PC-3 (cell line): ENCODE data around the gene URM1. TPM values are rescaled to one million over a fixed set of nuclear protein-coding genes. Genes with fewer than 3 reads are reported as not detected.

Experiments
- ATAC-seq: fragments of 200-7000 bp; cut with Tn5 transposase; 2 replicates; pipeline ENCODE4 v1.9.1; 2020; ENCODE audit warnings: mild to moderate bottlenecking, moderate library complexity
- BruUV-seq: library from RNA; stranded (reverse); fragments of 400-500 nt; replicated peaks from 2 replicates; lab custom pipeline; 2021; lab: Mats Ljungman, UMichigan
- CTCF ChIA-PET: fragments of 300-600 bp; sonication (Branson Sonifier 250); formaldehyde crosslinking; loops from one replicate; lab custom pipeline; 2022; ENCODE audit warnings: antibody characterized with exemption; lab: Charles Lee
- POLR2A ChIA-PET: fragments of 300-600 bp; sonication (Branson Sonifier 250); formaldehyde crosslinking; loops from one replicate; lab custom pipeline; 2022; ENCODE audit warnings: antibody characterized with exemption; ENCODE audit not compliant: unreplicated experiment; lab: Charles Lee
- DNase-seq: peaks from one replicate; pipeline ENCODE4 v3.0.0-alpha.2; 2015
- H2AFZ ChIP-seq: fragments of 300-600 bp; sonication (generic); 2 replicates; pipeline ENCODE4 v1.6.0; 2016; ENCODE audit warnings: antibody characterized with exemption, low read length
- H3F3A ChIP-seq: fragments of 300-600 bp; sonication (generic); one replicate; pipeline ENCODE4 v1.6.0; 2017; ENCODE audit warnings: antibody characterized with exemption, low read length, control low read depth, mild to moderate bottlenecking; ENCODE audit not compliant: unreplicated experiment
- H3K27ac ChIP-seq: fragments of 300-600 bp; sonication (generic); 2 replicates; pipeline ENCODE4 v1.5.1; 2016; ENCODE audit warnings: mild to moderate bottlenecking, low read length
- H3K27me3 ChIP-seq: fragments of 300-600 bp; sonication (generic); 2 replicates; pipeline ENCODE4 v1.6.1; 2016; ENCODE audit warnings: low read length, mixed read lengths
- H3K36me3 ChIP-seq: fragments of 300-600 bp; sonication (generic); 2 replicates; pipeline ENCODE4 v1.6.1; 2016; ENCODE audit warnings: low read depth, mixed run types, low read length, mixed read lengths
- H3K4me1 ChIP-seq: fragments of 300-600 bp; sonication (generic); 2 replicates; pipeline ENCODE4 v1.5.1; 2016; ENCODE audit warnings: low read length; ENCODE audit not compliant: insufficient read depth
- H3K4me2 ChIP-seq: fragments of 300-600 bp; sonication (generic); 2 replicates; pipeline ENCODE4 v1.6.0; 2016; ENCODE audit warnings: low read length
- H3K4me3 ChIP-seq: fragments of 300-600 bp; sonication (generic); 2 replicates; pipeline ENCODE4 v1.5.1; 2016; ENCODE audit warnings: mild to moderate bottlenecking, low read length, mixed read lengths
- H3K79me2 ChIP-seq: fragments of 300-600 bp; sonication (generic); 2 replicates; pipeline ENCODE4 v1.6.1; 2017; ENCODE audit warnings: low read length, mixed read lengths
- H3K9ac ChIP-seq: fragments of 300-600 bp; sonication (generic); 2 replicates; pipeline ENCODE4 v1.6.0; 2016; ENCODE audit warnings: mild to moderate bottlenecking, low read length
- H3K9me2 ChIP-seq: fragments of 300-600 bp; sonication (generic); replicated peaks from 2 replicates; pipeline ENCODE4 v1.6.1; 2016; ENCODE audit warnings: mixed run types, low read length, mixed read lengths
- H3K9me3 ChIP-seq: fragments of 300-600 bp; sonication (generic); 2 replicates; pipeline ENCODE4 v1.6.1; 2016; ENCODE audit warnings: low read length, mixed read lengths
- H4K20me1 ChIP-seq: fragments of 300-600 bp; sonication (generic); 2 replicates; pipeline ENCODE4 v1.6.1; 2016; ENCODE audit warnings: low read length, mixed read lengths
- CTCF ChIP-seq: fragments of 300-600 bp; sonication (generic); conservative IDR thresholded peaks from 2 replicates; pipeline ENCODE4 v1.5.1; 2017; ENCODE audit warnings: antibody characterized with exemption, low read depth, mild to moderate bottlenecking, low read length
- EZH2 ChIP-seq: fragments of 300-600 bp; sonication (generic); IDR thresholded peaks from one replicate; pipeline ENCODE4 v1.6.1; 2017; ENCODE audit warnings: antibody characterized with exemption, mild to moderate bottlenecking, low read length; ENCODE audit not compliant: unreplicated experiment
- EZH2phosphoT487 ChIP-seq: fragments of 300-600 bp; sonication (generic); IDR thresholded peaks from 2 replicates; pipeline ENCODE4 v1.6.1; 2018; ENCODE audit warnings: mild to moderate bottlenecking, antibody characterized with exemption, low read length, borderline replicate concordance
- intact Hi-C: fragments of 100-400 bp; cut with micrococcal nuclease; formaldehyde crosslinking; loops from 2 replicates; pipeline ENCODE4 v1.9.0; 2023
- total RNA-seq: library from RNA; depleted of rRNA; stranded (reverse); fragments of >200 nt; gene quantifications from 2 replicates; pipeline ENCODE4 v1.2.3, GENCODE V29; 2014

The URM1 gene
- total RNA-seq, 1 experiment from 2014 or later = 29.1 TPM

DNA sequence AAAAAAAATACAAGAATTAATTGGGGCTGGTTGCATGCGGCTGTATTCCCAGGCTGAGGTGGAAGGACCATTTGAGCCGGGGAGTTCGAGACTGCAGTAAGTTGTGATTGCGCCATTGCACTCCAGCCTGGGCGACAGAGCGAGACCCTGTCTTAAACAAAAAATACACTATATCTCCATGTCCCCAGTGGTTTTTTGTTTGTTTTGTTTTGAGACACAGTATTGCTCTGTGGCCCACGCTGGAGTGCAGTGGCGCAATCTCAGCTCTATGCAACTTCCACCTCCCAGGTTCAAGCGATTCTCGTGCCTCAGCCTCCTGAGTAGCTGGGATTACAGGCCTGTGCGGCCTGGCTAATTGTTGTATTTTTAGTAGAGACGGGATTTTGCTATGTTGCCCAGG, 47.4 kb upstream of the URM1 start:
- intact Hi-C loops = loop anchor here (2.0 kb wide), 2 partner anchors 17 to 29 kb away; partner anchors contain the start of gene SLC27A4
- TF ChIP-seq EZH2phosphoT487 = no peak
- ChIA-PET CTCF (no interaction called here), POLR2A (no interaction called here)
- no peaks in the 10 kb centered on the region for H3K9me3 ChIP-seq
- H3K27me3 ChIP-seq = no peaks in the 10 kb centered on the region
- DNase-seq (no peak), ATAC-seq (no peak)
- H3K4me1 ChIP-seq = peaks cover 6% of the 10 kb centered on the region; the same call in 1 of the 2 replicates
- H3K4me3 ChIP-seq = peak overlapping the region; percentile 85
- H4K20me1 ChIP-seq = no peaks in the 10 kb centered on the region
- no peaks in the 10 kb centered on the region for H3K9me2 ChIP-seq
- H3K9ac ChIP-seq = peak overlapping the region; percentile 95
- peak overlapping the region; percentile 85 for H3K4me2 ChIP-seq
- peaks cover 41% of the 10 kb centered on the region for H3K79me2 ChIP-seq
- H3F3A ChIP-seq = no peaks in the 10 kb centered on the region
- BruUV-seq = no TSS peak
- H3K27ac ChIP-seq = no peak overlapping the region
- H3K36me3 ChIP-seq = peaks cover 4% of the 10 kb centered on the region; the same call in 1 of the 2 replicates
- no peak overlapping the region for H2AFZ ChIP-seq

GRCh38 chr9:128324401-128324800, 46.8 kb upstream of the URM1 start:
- H3K27ac ChIP-seq = no peak overlapping the region
- H3K4me1 ChIP-seq = peaks cover 6% of the 10 kb centered on the region; the same call in 1 of the 2 replicates
- CTCF ChIA-PET = no interaction called here
- H3K9me3 ChIP-seq = no peaks in the 10 kb centered on the region
- ATAC-seq (no peak), DNase-seq (no peak)
- intact Hi-C loops = no loop called here
- no TSS peak for BruUV-seq
- peak overlapping the region; percentile 85; the same call in 1 of the 2 replicates for H3K4me2 ChIP-seq
- no peaks in the 10 kb centered on the region for H4K20me1 ChIP-seq
- peaks cover 4% of the 10 kb centered on the region; the same call in 1 of the 2 replicates for H3K36me3 ChIP-seq
- no peaks in the 10 kb centered on the region for H3K9me2 ChIP-seq
- no peaks in the 10 kb centered on the region for H3F3A ChIP-seq
- POLR2A ChIA-PET = no interaction called here
- H3K9ac ChIP-seq = no peak overlapping the region
- peaks cover 41% of the 10 kb centered on the region for H3K79me2 ChIP-seq
- H2AFZ ChIP-seq = no peak overlapping the region
- no peak overlapping the region for H3K4me3 ChIP-seq
- no peaks in the 10 kb centered on the region for H3K27me3 ChIP-seq
- TF ChIP-seq EZH2phosphoT487 (no peak), CTCF (no peak), EZH2 (no peak)

- POLR2A ChIA-PET = no interaction called here
Measured at GRCh38 chr9:128325629-128326028, 45.5 kb upstream of the URM1 start.

More at GRCh38 chr9:128325629-128326028, 45.5 kb upstream of the URM1 start:
- no peaks in the 10 kb centered on the region for H3K9me3 ChIP-seq
- ATAC-seq (no peak), DNase-seq (no peak)
- peaks cover 4% of the 10 kb centered on the region; the same call in 1 of the 2 replicates for H3K36me3 ChIP-seq
- CTCF ChIA-PET = no interaction called here
- H3K27me3 ChIP-seq = no peaks in the 10 kb centered on the region
- no peak for TF ChIP-seq CTCF
- no peak for TF ChIP-seq EZH2phosphoT487
- no peak for TF ChIP-seq EZH2
- no peak overlapping the region for H3K27ac ChIP-seq
- H4K20me1 ChIP-seq = no peaks in the 10 kb centered on the region
- H3K79me2 ChIP-seq = peaks cover 41% of the 10 kb centered on the region
- no peaks in the 10 kb centered on the region for H3F3A ChIP-seq
- intact Hi-C loops = no loop called here
- H3K4me2 ChIP-seq = no peak overlapping the region
- H3K4me1 ChIP-seq = peaks cover 6% of the 10 kb centered on the region; the same call in 1 of the 2 replicates
- H3K9ac ChIP-seq = no peak overlapping the region
- no peaks in the 10 kb centered on the region for H3K9me2 ChIP-seq
- no peak overlapping the region for H2AFZ ChIP-seq
- no peak overlapping the region for H3K4me3 ChIP-seq
- BruUV-seq = no TSS peak
